NT2/D1 (cell line): Measurements from ENCODE around the gene KDM1B.

ENCODE experiments used
- SUZ12 ChIP-seq: IDR thresholded peaks from 2 replicates; pipeline ENCODE4 v1.6.1; 2011; ENCODE audit not compliant: insufficient read length, insufficient read depth; ENCODE audit errors: extremely low read depth
- YY1 ChIP-seq: IDR thresholded peaks from 2 replicates; pipeline ENCODE4 v1.6.1; 2011; ENCODE audit not compliant: insufficient read length, insufficient read depth
- ZNF274 ChIP-seq: IDR thresholded peaks from 2 replicates; pipeline ENCODE4 v1.6.1; 2011; ENCODE audit warnings: mild to moderate bottlenecking, low read depth, low read length

- no peak for TF ChIP-seq ZNF274
- TF ChIP-seq SUZ12: no peak
- no peak for TF ChIP-seq YY1
These were observed 90.4 kb downstream of the KDM1B start for GRCh38 chr6:18245642-18246041.
